Measurements from ENCODE around the gene LRRC45.

Gene LRRC45

GRCh38 chr17:81994593-81995462 lies 28.3 kb upstream of the LRRC45 start:
- no peak for DNase-seq

GRCh38 chr17:81995463-81996231 lies 27.5 kb upstream of the LRRC45 start:
- no peak for DNase-seq

GRCh38 chr17:81996232-81996756 lies 26.8 kb upstream of the LRRC45 start:
- DNase-seq = no peak

GRCh38 chr17:81996757-81997441 lies 26.2 kb upstream of the LRRC45 start:
- no peak for DNase-seq

- DNase-seq = no peak
These were observed 24.9 kb upstream of the LRRC45 start for GRCh38 chr17:81998212-81998611.

- no peak for DNase-seq
These were observed 24.2 kb upstream of the LRRC45 start for GRCh38 chr17:81998691-81999438.

- no peak for DNase-seq
These were observed 23.5 kb upstream of the LRRC45 start for GRCh38 chr17:81999587-81999975.

- no peak for DNase-seq
These were observed 22.9 kb upstream of the LRRC45 start for GRCh38 chr17:81999976-82000802.

GRCh38 chr17:82000803-82001570 lies 22.1 kb upstream of the LRRC45 start:
- no peak for DNase-seq

- no peak for DNase-seq
These were observed 21.5 kb upstream of the LRRC45 start for GRCh38 chr17:82001571-82002056.

GRCh38 chr17:82003411-82004381 lies 19.4 kb upstream of the LRRC45 start:
- DNase-seq = peak; percentile 38

- no peak for DNase-seq
These were observed 18.3 kb upstream of the LRRC45 start for GRCh38 chr17:82004517-82005455.

- DNase-seq = no peak
These were observed 17.3 kb upstream of the LRRC45 start for GRCh38 chr17:82005701-82006348.

GRCh38 chr17:82006468-82007227 lies 16.5 kb upstream of the LRRC45 start:
- no peak for DNase-seq

- no peak for DNase-seq
These were observed 15.9 kb upstream of the LRRC45 start for GRCh38 chr17:82007228-82007494.

GRCh38 chr17:82007495-82008257 lies 15.4 kb upstream of the LRRC45 start:
- DNase-seq = no peak

Data from stimulated activated CD4-positive, alpha-beta T cell treated with anti-CD3 and anti-CD28 coated beads, Interleukin-4, amount 100 ng/mL, for 1 hour (primary cell).